ENCODE data around the gene BOLA3.

BOLA3 gene

GRCh38 chr2:74142340-74142739 lies 5.4 kb downstream of the BOLA3 start:
- DNase-seq (ENCODE audit: low read depth) = peak; percentile 62
- TF ChIP-seq MYC (IDR thresholded peaks at IDR 0.05; ENCODE audit: low read depth, low read length) = no peak
- TF ChIP-seq, protein P1, sequence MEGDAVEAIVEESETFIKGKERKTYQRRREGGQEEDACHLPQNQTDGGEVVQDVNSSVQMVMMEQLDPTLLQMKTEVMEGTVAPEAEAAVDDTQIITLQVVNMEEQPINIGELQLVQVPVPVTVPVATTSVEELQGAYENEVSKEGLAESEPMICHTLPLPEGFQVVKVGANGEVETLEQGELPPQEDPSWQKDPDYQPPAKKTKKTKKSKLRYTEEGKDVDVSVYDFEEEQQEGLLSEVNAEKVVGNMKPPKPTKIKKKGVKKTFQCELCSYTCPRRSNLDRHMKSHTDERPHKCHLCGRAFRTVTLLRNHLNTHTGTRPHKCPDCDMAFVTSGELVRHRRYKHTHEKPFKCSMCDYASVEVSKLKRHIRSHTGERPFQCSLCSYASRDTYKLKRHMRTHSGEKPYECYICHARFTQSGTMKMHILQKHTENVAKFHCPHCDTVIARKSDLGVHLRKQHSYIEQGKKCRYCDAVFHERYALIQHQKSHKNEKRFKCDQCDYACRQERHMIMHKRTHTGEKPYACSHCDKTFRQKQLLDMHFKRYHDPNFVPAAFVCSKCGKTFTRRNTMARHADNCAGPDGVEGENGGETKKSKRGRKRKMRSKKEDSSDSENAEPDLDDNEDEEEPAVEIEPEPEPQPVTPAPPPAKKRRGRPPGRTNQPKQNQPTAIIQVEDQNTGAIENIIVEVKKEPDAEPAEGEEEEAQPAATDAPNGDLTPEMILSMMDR (IDR thresholded peaks at IDR 0.05; ENCODE audit: low read depth, low read length) = peak; percentile 72
- TF ChIP-seq MAX (IDR thresholded peaks at IDR 0.05; ENCODE audit: low read depth, low read length) = peak; percentile 52
- H3K4me3 ChIP-seq (ENCODE audit: low read depth, low read length) = no peak overlapping the region

DNA sequence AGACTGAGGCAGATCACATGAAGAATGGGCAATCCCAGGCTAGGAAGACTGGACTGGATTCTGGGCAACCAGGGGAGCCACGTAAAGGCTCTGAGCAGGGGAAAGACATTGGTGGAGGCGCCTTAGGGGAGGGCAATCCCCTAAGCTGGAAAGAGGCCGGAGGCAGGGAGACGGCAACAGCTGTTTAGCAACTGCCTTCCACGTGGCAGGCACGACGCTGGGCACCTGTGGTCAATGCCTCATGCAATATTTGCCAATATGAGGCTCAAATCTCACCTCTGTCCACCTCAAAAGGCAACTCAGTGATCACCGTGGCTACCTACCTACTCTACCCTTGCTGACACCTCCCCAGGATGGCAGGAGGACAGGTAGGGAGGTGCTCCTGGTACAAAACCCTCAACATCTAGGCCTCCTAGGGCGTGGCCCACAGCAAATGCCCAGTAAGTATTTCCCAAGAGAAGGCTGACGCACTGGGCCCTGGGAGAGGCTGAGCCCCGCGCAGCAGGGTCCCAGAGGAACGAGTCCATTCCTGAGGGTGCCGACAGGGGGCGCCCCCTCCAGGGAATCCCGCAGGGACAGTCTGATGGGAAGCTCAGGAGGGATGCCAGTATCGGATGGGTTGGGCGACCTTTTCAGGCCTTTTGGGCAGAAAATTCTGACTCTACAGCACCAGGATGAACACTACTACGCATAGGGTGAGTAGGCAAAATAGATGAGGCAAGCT lies 8.9 kb downstream of the BOLA3 start:
- TF ChIP-seq, protein P1 (IDR thresholded peaks at IDR 0.05; ENCODE audit: low read depth, low read length) = peak; percentile 10
- TF ChIP-seq MYC (IDR thresholded peaks at IDR 0.05; ENCODE audit: low read depth, low read length) = no peak
- no peak overlapping the region for H3K4me3 ChIP-seq (ENCODE audit: low read depth, low read length)
- DNase-seq (ENCODE audit: low read depth) = no peak

DNA sequence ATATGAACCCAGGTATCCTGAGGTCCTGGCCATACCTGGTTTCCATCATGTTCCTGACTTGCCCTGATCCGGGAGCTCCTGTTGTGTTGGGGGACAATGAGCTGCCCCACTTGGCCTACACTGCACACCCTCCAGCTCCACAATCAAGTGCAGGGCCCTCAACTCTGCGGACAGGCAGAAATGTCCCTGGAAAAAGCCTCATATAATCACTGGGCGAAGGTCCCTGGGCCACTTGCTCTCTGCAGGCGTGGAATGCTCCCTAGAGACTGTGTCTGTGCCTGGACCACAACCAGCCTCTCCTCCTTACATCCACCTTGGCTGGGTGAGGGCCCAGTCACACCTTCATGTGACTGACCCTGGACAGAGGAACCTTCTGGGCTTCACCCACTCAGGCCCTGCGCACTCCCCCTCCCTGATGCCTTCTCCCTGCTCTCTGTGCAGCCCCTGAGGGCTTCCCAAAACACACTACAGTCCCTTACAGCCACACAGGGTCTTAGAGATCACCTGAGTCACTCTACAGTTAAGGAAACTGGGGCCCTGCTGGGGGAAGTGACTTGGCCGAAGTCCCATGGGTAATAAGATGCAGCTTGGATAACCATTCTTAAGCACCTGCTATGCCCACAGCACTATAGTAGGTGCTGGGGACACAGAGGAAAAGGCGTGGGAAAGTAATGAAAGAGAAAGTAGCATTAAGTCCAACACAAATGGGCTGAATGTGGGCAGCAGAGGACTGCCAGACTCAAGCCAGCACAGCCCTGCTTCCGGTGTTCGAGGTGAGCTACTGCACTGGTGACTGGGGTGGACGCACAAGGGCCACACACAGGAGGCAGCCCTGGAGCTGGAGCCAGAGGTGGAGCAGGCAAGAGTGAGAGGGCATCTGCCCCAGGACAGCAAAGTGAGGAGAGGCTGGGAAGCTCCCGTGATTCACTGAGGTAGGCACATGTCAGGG lies 9.8 kb downstream of the BOLA3 start:
- H3K4me3 ChIP-seq (ENCODE audit: low read depth, low read length) = no peak overlapping the region
- peak; percentile 23 for DNase-seq (ENCODE audit: low read depth)
- TF ChIP-seq POLR2A (IDR thresholded peaks at IDR 0.05; ENCODE audit: extremely low read depth, insufficient read length) (no peak), MYC (IDR thresholded peaks at IDR 0.05; ENCODE audit: low read depth, low read length) (no peak), MAX (IDR thresholded peaks at IDR 0.05; ENCODE audit: low read depth, low read length) (no peak)
- TF ChIP-seq, protein P1 (IDR thresholded peaks at IDR 0.05; ENCODE audit: low read depth, low read length) = no peak

DNA sequence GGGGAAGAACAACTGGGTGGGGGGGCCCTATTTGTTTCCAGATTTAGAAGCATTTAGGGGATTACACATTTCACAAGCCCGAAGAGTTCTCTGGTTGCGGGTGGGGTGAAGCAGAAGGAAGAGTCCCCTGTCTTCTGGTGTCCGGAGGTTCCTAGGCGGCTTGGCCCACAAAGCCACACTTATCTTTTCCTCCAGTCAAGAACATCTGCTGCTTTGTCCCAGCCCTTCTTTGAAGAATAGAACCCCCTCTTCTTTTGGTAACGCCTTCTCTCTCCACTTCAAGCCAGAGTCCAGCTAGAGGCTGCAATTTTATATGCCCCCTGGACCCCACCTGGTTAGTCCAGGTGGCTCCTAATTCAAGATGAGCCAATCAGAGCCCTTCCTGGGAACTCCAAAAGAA lies 15.8 kb downstream of the BOLA3 start:
- no peak for DNase-seq (ENCODE audit: low read depth)
- TF ChIP-seq MAX (IDR thresholded peaks at IDR 0.05; ENCODE audit: low read depth, low read length) (no peak), MYC (IDR thresholded peaks at IDR 0.05; ENCODE audit: low read depth, low read length) (no peak), POLR2A (IDR thresholded peaks at IDR 0.05; ENCODE audit: extremely low read depth, insufficient read length) (no peak)
- TF ChIP-seq, protein P1 (IDR thresholded peaks at IDR 0.05; ENCODE audit: low read depth, low read length) = no peak
- no peak overlapping the region for H3K4me3 ChIP-seq (ENCODE audit: low read depth, low read length)

- no peak for DNase-seq (ENCODE audit: low read depth)
- TF ChIP-seq, protein P1 (IDR thresholded peaks at IDR 0.05; ENCODE audit: low read depth, low read length) = no peak
- TF ChIP-seq MYC (IDR thresholded peaks at IDR 0.05; ENCODE audit: low read depth, low read length) = no peak
- no peak for TF ChIP-seq MAX (IDR thresholded peaks at IDR 0.05; ENCODE audit: low read depth, low read length)
- TF ChIP-seq POLR2A (IDR thresholded peaks at IDR 0.05; ENCODE audit: extremely low read depth, insufficient read length) = no peak
- H3K4me3 ChIP-seq (ENCODE audit: low read depth, low read length) = no peak overlapping the region
Measured at GRCh38 chr2:74130211-74130995, 17.3 kb downstream of the BOLA3 start.

Data from NB4 (cell line).